Posterior cingulate gyrus (tissue), 11 donors: Measurements from ENCODE around the gene MYBBP1A.

Experiments used
- DNase-seq, 10 donors: peaks; one replicate each; pipeline versions ENCODE4 v3.0.0 to v3.0.0-alpha.2; 2020 to 2021; ENCODE audit warnings: mixed read lengths in 3 of 10
- intact Hi-C: fragments of 100-400 bp; cut with DNase I; formaldehyde crosslinking; loops from one replicate; pipeline ENCODE4 v1.15.1; 2023

The MYBBP1A gene

DNA sequence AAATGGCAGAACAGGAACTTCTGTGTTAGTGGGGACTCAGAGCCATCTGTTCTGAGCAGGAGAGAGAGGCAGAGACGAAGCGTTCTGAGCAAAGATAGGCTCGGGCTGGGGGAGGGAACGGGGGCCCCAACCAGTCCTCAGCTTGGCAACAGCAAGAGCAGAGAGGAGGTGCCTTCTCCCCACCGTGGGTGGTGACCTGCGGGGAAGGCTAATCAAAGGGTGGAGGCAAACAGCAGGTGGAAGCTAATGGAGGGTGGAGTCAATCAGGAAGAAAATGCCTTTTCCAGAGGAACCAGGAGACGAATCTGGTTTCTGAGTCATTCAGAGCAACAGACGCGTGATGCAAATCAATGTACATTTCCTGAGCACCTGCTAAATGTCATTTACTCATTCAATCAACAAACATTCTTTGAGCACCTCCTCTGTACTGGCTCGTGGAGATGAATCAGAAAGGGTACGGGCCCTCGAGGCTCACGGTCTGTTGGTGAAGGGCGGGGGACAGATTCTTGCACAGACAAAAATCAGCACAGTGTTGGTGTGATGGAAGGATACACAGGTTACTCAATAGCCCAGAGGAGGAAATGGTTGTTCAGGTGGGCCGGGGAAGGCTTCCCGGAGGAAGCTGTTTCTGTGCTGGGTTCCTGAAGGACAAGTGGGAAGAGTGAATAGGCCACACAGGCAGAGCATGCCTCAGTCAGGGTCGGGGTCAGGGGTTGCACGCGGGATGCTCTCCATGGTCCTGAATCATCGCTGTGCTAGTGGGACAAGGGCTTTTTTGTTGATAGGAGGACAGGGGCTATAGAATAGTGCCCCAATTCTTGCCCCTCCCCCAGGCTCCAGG lies 62.2 kb downstream of the MYBBP1A start:
- peak in 2 of 10 donors; percentile 27 to 36 for DNase-seq
- intact Hi-C loops: loop anchor here (10.0 kb wide), 1 partner anchor 68 kb away; no protein-coding TSS in a partner anchor

DNA sequence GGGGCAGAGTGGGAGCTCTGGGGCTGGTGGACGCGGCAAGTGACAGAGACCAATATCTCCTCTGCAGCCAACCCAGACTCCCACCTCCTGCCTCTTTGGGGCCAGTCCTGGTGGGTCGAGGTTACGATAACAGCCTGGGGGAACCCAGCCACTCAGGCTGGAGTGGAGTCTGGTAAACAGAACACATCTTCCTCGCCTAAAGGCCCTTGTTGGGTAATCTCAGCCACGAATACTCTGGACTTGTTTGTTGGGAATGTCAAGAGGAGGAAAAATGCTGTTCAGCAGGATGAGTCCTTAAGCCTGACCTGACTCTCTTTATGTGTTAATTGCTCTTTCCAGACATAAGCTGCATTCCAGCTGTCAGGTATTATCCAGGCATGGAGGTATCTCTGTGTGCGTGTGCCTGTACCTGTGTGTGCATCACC lies 64.5 kb downstream of the MYBBP1A start:
- DNase-seq: no peak
- intact Hi-C loops: loop anchor here (10.0 kb wide), 1 partner anchor 66 kb away; no protein-coding TSS in a partner anchor

DNA sequence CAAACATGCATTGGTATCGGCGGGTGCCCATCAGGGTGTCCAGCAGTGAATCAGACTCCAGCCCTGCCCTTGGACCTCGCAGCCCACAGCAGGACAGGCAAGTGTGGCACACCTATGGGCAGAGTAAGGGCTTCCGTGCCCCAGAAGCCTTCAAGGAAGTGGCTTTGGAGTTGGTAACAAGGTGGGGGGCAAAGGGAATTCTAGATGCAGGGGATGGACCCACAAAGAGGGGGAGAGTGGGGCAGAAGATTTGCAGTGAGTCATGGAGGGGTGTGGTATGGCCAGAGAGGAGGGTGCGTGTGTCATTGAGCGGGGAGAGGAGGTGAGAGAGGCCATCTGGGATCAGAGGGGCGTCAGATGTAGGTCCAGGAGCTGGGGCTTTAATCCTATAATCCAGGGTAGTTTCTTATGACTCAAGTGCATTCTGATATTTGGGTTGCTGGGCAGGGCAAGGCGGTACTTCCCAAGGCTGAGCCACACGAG lies 65.0 kb downstream of the MYBBP1A start:
- intact Hi-C loops: loop anchor here (10.0 kb wide), 1 partner anchor 65 kb away; no protein-coding TSS in a partner anchor
- DNase-seq: no peak

DNA sequence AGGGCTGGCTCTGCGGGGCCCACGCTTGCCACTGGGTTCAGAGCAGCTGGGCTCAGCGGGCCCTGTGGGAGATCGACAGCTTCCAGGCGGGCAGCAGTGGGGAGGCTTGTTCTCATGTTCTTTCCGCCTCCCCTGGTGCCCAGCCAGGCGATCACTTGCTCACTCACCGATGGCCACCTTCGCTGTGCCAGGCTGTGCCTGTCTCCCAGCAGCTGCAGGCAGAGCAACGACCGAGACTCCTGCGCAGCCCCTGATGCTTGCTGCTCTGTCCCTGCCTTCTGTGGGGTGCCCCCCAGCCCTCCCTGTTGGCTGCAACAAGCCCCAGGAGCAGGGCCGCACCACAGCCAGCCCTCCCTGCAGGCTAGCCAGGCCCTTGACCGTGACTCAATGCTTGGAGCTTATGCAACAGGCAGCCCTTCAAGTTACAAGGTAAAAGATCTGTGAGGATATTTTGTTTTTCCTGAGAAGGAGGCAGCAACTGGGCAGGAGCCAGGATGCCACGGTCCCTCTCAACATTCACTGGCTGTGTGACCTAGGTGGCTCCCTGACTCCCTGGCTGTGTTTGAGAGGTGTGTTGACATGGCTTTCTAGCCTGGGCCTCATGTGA lies 66.1 kb downstream of the MYBBP1A start:
- intact Hi-C loops: no loop called here

More for the DNA sequence above, 66.1 kb downstream of the MYBBP1A start:
- no peak for DNase-seq
